NB4 (cell line): ENCODE data around the gene NCDN.

Experiments
- DNase-seq: peaks from one replicate; pipeline ENCODE4 v3.0.0; 2010; ENCODE audit warnings: low read depth
- H3K4me3 ChIP-seq: one replicate; pipeline ENCODE4 v1.5.1; 2011; ENCODE audit warnings: mild to moderate bottlenecking, low read depth, low read length, moderate library complexity
- MYC ChIP-seq: IDR thresholded peaks from 2 replicates; pipeline ENCODE4 v1.6.1; 2011; ENCODE audit warnings: low read depth, low read length
- POLR2A ChIP-seq: IDR thresholded peaks from 2 replicates; pipeline ENCODE4 v1.6.1; 2011; ENCODE audit warnings: mild to moderate bottlenecking; ENCODE audit not compliant: insufficient read length; ENCODE audit errors: extremely low read depth
- TF ChIP-seq, protein P1 (sequence below): IDR thresholded peaks from 2 replicates; pipeline ENCODE4 v1.6.1; 2011; ENCODE audit warnings: low read depth, low read length
- TF ChIP-seq, protein P2 (sequence below): IDR thresholded peaks from one replicate; pipeline ENCODE4 v1.5.1; 2012; ENCODE audit warnings: low read depth, low read length

NCDN gene

DNA sequence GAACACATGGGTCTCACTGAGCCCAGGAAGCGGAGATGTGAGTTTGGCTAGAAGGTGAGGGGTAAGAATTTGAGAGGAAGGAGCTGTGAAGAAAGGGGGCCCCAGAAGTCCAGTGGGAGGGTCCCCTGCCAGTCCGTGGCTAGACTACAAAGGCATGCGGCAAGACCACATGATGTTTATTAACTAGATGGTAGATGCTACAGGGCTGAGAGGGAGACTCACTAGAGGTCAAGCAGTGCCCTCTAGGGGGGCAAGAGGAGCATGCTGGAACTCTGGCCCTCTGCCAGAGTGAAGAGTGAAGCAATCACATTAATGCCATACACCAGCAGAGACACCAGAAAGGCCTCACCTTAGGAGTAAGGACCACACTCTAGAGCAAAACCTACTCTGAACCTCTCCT, 12.6 kb upstream of the NCDN start:
- no peak overlapping the region for H3K4me3 ChIP-seq
- peak; percentile 88 for DNase-seq
- TF ChIP-seq POLR2A (no peak), MYC (peak; percentile 90)
- TF ChIP-seq, protein P1, sequence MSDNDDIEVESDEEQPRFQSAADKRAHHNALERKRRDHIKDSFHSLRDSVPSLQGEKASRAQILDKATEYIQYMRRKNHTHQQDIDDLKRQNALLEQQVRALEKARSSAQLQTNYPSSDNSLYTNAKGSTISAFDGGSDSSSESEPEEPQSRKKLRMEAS = peak; percentile 85
- TF ChIP-seq, protein P2, sequence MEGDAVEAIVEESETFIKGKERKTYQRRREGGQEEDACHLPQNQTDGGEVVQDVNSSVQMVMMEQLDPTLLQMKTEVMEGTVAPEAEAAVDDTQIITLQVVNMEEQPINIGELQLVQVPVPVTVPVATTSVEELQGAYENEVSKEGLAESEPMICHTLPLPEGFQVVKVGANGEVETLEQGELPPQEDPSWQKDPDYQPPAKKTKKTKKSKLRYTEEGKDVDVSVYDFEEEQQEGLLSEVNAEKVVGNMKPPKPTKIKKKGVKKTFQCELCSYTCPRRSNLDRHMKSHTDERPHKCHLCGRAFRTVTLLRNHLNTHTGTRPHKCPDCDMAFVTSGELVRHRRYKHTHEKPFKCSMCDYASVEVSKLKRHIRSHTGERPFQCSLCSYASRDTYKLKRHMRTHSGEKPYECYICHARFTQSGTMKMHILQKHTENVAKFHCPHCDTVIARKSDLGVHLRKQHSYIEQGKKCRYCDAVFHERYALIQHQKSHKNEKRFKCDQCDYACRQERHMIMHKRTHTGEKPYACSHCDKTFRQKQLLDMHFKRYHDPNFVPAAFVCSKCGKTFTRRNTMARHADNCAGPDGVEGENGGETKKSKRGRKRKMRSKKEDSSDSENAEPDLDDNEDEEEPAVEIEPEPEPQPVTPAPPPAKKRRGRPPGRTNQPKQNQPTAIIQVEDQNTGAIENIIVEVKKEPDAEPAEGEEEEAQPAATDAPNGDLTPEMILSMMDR = peak; percentile 66

DNA sequence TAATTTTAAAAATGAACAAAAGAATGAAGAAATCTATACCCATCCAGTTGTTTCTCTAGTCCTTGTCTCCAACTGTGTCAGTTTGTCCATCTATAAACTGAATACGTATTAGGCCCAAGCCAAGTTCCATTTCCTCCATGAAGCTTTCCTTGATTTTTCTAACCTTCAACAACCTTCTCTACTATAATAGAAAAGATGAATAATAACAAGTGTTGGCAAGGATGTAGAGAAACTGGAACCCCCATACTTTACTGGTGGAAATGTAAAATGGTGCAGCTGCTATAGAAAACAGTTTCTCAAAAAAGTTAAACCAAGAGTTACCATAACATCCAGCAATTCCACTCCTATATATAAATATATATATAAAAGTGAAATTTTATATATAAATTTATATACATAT, 11.0 kb upstream of the NCDN start:
- H3K4me3 ChIP-seq = no peak overlapping the region
- DNase-seq = no peak
- TF ChIP-seq, protein P2 = no peak
- TF ChIP-seq POLR2A = no peak
- TF ChIP-seq, protein P1 = no peak
- no peak for TF ChIP-seq MYC

DNA sequence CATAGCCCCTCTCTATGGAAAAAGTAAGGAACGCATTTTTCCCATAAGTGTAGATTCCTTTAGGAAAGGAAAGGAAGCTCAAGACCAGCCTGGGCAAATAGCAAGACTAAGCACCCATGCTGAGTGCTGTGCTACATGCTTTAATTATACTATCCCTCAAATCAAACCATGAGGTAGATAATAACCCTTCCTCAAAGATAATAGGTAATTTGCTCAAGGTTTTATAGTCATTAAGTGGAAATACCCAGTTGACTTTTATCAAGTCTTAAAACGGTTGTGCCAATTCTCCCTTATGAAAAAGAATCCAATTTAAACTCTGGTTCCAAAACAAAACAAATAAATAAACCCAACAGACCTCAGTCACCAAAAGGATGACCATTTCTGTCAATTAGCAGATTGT, 3.7 kb upstream of the NCDN start:
- no peak overlapping the region for H3K4me3 ChIP-seq
- DNase-seq = no peak
- TF ChIP-seq, protein P2 = no peak
- TF ChIP-seq POLR2A (no peak), MYC (no peak)
- TF ChIP-seq, protein P1 = no peak

DNA sequence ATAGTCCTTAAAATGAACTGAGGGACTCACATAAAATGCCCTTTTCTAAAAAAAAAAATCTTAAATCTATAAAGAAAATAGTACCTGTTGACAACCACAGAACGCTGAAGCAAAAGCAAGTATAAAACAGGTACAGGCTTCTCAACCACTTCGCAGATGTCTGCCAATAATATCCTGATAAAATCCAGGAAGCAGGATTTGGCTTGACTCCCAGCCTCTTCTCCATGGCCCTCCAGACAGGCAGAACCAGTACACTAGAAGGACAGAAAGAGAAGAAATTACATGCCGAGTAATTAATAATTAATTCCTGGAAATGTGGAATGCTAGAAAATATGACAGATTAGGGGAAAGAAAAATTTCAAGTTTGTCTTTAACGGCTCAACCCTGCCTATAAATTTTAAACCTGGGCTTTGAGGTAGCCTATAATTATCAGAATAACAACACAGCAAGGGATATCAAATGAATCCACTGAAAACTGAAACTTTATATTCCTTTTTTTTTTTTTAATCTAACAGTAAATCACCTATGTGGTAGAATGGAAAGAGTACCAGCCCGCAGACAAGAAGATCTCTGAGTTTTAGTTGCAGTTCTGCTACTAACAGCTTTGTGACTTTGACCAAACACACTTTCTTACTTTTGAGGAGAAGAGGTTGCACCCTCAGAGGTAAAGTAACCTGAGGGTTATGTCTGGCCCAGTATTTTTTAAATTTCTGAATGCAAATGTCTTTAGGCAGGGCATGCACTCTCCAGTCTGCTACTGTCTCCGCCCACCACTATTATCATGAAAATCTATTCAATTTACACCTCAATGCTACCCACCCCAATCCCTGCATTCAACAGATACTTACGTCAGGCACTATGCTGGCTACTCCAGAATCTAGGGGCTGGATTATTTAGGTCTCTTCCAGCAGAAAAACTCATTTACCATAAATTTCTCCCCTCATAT, 3.1 kb upstream of the NCDN start:
- H3K4me3 ChIP-seq = no peak overlapping the region
- no peak for TF ChIP-seq MYC
- no peak for TF ChIP-seq POLR2A
- TF ChIP-seq, protein P2 = no peak
- no peak for DNase-seq

DNA sequence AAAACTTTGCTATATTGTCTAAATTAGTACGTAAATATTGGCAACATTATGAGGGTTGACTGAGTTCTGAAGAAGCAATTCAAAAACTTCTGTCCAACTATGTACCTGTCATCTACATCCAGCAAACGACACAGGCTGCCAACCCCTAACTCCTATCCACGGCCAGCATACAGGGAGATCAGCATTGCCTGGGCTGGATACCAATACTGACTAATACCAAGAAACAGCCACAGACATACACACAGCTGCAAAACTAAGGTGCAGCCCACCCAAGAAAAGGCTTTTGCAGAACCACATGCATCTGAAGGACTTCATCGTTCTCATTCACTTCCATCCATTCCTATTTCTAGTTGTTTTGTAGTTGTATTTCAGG, 2.4 kb upstream of the NCDN start:
- no peak for TF ChIP-seq MYC
- TF ChIP-seq, protein P1 = no peak
- TF ChIP-seq POLR2A = no peak
- TF ChIP-seq, protein P2 = no peak
- H3K4me3 ChIP-seq = no peak overlapping the region
- DNase-seq = no peak
